ENCODE results near the gene MRPS2. TPM values are rescaled to one million over a fixed set of nuclear protein-coding genes. Genes with fewer than 3 reads are reported as not detected.

MRPS2 gene
- total RNA-seq, 2 donors from 2014 or later = 55.6 to 55.9 TPM

DNA sequence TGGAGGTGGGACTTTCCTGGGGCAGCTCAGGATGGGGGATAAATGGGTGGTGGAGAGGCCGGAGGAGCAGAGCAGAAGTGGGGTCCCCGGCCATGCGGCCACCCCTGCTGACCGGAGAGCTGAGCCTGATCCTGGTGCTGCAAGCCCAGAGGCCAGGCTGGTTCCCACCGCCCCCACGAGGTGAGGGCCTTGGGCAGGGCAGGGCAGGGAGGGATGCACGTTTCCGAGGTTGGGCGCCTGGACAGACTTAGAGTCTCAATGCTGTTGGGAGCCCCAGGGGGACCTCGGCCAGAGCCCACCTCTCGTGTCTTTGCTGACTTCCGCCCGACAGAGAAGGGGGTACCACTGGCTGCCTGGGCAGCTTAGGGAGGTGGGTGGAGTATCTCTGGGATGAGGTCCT is 51.0 kb downstream of the MRPS2 start:
- 89% methylated on average over 13 of the region's 13 CpGs for WGBS
- Histone ChIP-seq H3K9me3 (no peaks in the 10 kb centered on the region), H3K4me3 (no peak overlapping the region), H3K4me1 (replicated peaks) (no peaks in the 10 kb centered on the region), H3K27me3 (replicated peaks; ENCODE audit: insufficient read depth) (no peaks in the 10 kb centered on the region), H3K27ac (no peak overlapping the region), H3K36me3 (no peaks in the 10 kb centered on the region)
- intact Hi-C loops (cut with DNase I) = no loop called here
- TF ChIP-seq, protein P1, sequence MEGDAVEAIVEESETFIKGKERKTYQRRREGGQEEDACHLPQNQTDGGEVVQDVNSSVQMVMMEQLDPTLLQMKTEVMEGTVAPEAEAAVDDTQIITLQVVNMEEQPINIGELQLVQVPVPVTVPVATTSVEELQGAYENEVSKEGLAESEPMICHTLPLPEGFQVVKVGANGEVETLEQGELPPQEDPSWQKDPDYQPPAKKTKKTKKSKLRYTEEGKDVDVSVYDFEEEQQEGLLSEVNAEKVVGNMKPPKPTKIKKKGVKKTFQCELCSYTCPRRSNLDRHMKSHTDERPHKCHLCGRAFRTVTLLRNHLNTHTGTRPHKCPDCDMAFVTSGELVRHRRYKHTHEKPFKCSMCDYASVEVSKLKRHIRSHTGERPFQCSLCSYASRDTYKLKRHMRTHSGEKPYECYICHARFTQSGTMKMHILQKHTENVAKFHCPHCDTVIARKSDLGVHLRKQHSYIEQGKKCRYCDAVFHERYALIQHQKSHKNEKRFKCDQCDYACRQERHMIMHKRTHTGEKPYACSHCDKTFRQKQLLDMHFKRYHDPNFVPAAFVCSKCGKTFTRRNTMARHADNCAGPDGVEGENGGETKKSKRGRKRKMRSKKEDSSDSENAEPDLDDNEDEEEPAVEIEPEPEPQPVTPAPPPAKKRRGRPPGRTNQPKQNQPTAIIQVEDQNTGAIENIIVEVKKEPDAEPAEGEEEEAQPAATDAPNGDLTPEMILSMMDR (IDR thresholded peaks at IDR 0.05) = no peak
- no peak for TF ChIP-seq POLR2AphosphoS5 (IDR thresholded peaks at IDR 0.05)
- no peak for TF ChIP-seq POLR2A (IDR thresholded peaks at IDR 0.05)
- no peak for DNase-seq (ENCODE audit: low spot score)

DNA sequence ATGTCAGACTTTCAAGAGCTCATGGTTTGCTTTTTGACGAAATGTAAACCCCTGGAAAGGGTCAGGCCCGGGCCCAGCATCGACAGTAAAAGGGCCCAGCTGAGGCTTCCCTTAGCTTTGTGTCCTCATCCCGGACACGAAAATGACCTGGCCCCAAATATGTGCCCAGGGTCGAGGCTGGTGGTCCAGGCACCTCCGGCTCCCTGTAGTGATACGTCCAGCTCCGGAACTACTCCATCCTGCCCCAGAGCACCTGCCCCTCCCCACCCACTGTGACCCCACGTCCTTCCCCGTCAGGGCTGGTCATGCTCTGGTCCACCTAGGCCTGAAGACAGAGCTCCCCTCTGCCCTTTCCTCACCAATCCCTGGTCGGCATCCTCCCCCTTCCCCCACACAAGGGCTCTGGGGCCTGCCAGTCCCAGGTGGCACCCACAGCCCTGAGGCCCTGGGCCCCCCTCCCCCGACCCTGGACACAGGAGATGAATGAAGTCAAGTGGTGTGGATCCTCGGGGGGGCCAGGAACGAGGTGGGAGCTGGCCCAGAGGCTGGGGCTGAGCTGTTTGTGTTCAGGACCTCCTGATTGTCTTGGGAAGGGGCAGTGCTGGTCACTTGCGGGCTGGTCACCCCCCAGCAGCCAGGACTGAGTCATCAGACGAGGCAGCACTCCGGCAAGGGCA is 51.7 kb downstream of the MRPS2 start:
- Histone ChIP-seq H3K4me1 (replicated peaks) (no peaks in the 10 kb centered on the region), H3K4me3 (no peak overlapping the region), H3K27me3 (replicated peaks; ENCODE audit: insufficient read depth) (no peaks in the 10 kb centered on the region), H3K36me3 (no peaks in the 10 kb centered on the region), H3K27ac (no peak overlapping the region), H3K9me3 (no peaks in the 10 kb centered on the region)
- DNase-seq (ENCODE audit: low spot score) = no peak
- TF ChIP-seq POLR2A (IDR thresholded peaks at IDR 0.05) (no peak), POLR2AphosphoS5 (IDR thresholded peaks at IDR 0.05) (no peak)
- TF ChIP-seq, protein P1 (IDR thresholded peaks at IDR 0.05) = no peak
- 79% methylated on average over 16 of the region's 18 CpGs for WGBS
- intact Hi-C loops (cut with DNase I) = no loop called here

DNA sequence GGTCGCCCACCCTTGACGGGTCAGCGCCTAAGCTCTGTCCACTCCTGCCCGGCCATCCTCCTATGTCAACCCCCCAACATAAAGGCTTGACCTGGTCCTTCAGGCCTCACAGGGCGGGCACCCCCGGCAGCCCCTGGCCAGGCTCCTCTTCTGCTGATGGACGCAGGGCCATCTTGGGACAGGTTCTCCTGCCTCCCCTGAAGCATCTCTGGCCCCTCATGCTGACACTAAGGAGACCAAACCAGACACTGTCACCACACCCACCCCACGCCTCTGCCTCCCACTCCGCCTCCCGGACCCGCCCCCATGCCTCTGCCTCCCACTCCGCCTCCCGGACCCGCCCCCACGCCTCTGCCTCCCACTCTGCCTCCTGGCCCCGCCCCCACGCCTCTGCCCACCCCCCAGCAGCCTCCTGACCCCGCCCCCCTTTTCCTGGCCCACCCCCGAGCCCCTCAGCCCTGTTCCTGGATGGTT is 52.3 kb downstream of the MRPS2 start:
- Histone ChIP-seq H3K9me3 (no peaks in the 10 kb centered on the region), H3K27me3 (replicated peaks; ENCODE audit: insufficient read depth) (no peaks in the 10 kb centered on the region), H3K27ac (no peak overlapping the region), H3K4me1 (replicated peaks) (no peaks in the 10 kb centered on the region), H3K4me3 (no peak overlapping the region), H3K36me3 (no peaks in the 10 kb centered on the region)
- no peak for DNase-seq (ENCODE audit: low spot score)
- TF ChIP-seq, protein P1 (IDR thresholded peaks at IDR 0.05) = no peak
- TF ChIP-seq POLR2AphosphoS5 (IDR thresholded peaks at IDR 0.05) (no peak), POLR2A (IDR thresholded peaks at IDR 0.05) (no peak)
- WGBS = 78% methylated on average over 18 of the region's 19 CpGs
- intact Hi-C loops (cut with DNase I) = no loop called here

Other genes with a start within 250 kb of the MRPS2 start
- 10 to 100 TPM; 15.3 to 41.9 TPM for gene PPP1R26, start 20.9 kb upstream of the MRPS2 start, total RNA-seq
- gene LCN1, start 20.8 kb downstream of the MRPS2 start, total RNA-seq = not detected
- gene OBP2A, start 45.4 kb downstream of the MRPS2 start, total RNA-seq = 10 to 100 TPM in 1 of 2 donors, not detected in 1; 19.7 TPM
- 1 to 10 TPM in 1 of 2 donors, not detected in 1; 3.0 TPM for gene PAEP, start 61.1 kb downstream of the MRPS2 start, total RNA-seq
- gene GLT6D1, start 138.9 kb downstream of the MRPS2 start, total RNA-seq = not detected
- not detected for gene LCN9, start 162.6 kb downstream of the MRPS2 start, total RNA-seq
- gene SOHLH1, start 198.8 kb downstream of the MRPS2 start, total RNA-seq = 10 to 100 TPM in 1 of 2 donors, not detected in 1; 16.8 TPM
- gene KCNT1, start 201.5 kb downstream of the MRPS2 start, total RNA-seq = 1 to 10 TPM in 1 of 2 donors, under 1 TPM in 1; 0.09 to 3.0 TPM